Lung (tissue), 12 donors: ENCODE data around the gene MEF2D. TPM values are rescaled to one million over a fixed set of nuclear protein-coding genes. Genes with fewer than 3 reads are reported as not detected.

ENCODE experiments used
- ATAC-seq: fragments of 200-7000 bp; cut with Tn5 transposase; one replicate; pipeline ENCODE4 v1.9.1; 2020; ENCODE audit warnings: moderate number of reproducible peaks; ENCODE audit not compliant: insufficient read depth, low FRiP score
- DNase-seq, 3 donors: peaks; one replicate each; pipeline ENCODE4 v3.0.0-alpha.2; 2013 to 2017
- H3K27ac ChIP-seq, 2 donors: one replicate each; pipeline ENCODE4 v1.5.1; 2013; ENCODE audit warnings: mild to moderate bottlenecking in 2 of 2, moderate library complexity in 2 of 2, control low read depth in 1 of 2, inconsistent platforms in 1 of 2, low read depth in 1 of 2, low read length in 1 of 2
- H3K27me3 ChIP-seq, 3 donors: one replicate each; pipeline ENCODE4 v1.5.1; 2013; ENCODE audit warnings: low read length in 2 of 3; ENCODE audit not compliant: control insufficient read depth in 3 of 3, insufficient read depth in 3 of 3
- H3K36me3 ChIP-seq, 4 donors: one replicate each; pipeline ENCODE4 v1.5.1; 2013; ENCODE audit warnings: low read length in 4 of 4, mild to moderate bottlenecking in 1 of 4, moderate library complexity in 1 of 4; ENCODE audit not compliant: control insufficient read depth in 4 of 4, insufficient read depth in 4 of 4
- H3K4me1 ChIP-seq, 5 donors: one replicate each; pipeline ENCODE4 v1.5.1; 2013; ENCODE audit warnings: low read length in 5 of 5, mild to moderate bottlenecking in 2 of 5, moderate library complexity in 1 of 5; ENCODE audit not compliant: control insufficient read depth in 5 of 5, insufficient read depth in 5 of 5
- H3K4me3 ChIP-seq: one replicate; pipeline ENCODE4 v1.5.1; 2013; ENCODE audit warnings: mild to moderate bottlenecking, control low read depth, moderate library complexity
- H3K9ac ChIP-seq, 2 donors: one replicate each; pipeline ENCODE4 v1.5.1; 2013; ENCODE audit warnings: low read length in 2 of 2, control low read depth in 1 of 2; ENCODE audit not compliant: insufficient read depth in 1 of 2
- H3K9me3 ChIP-seq, 4 donors: one replicate each; pipeline ENCODE4 v1.5.1; 2013; ENCODE audit warnings: low read length in 3 of 4, mild to moderate bottlenecking in 1 of 4, moderate library complexity in 1 of 4; ENCODE audit not compliant: control insufficient read depth in 4 of 4, insufficient read depth in 3 of 4
- CTCF ChIP-seq: IDR thresholded peaks from 2 replicates; pipeline ENCODE4 v1.5.1; 2012; ENCODE audit warnings: mild to moderate bottlenecking; ENCODE audit errors: control extremely low read depth, extremely low read depth
- WGBS, 2 donors: extraction: QIAGEN DNeasy Blood & Tissue Kit; methylation state at CpG; one replicate each; pipeline ENCODE4 v1.1.7; 2013; 5-methylcytosine and 5-hydroxymethylcytosine counted together
- polyA plus RNA-seq, 2 donors: library from polyadenylated mRNA; stranded (reverse); fragments of 200-250 nt; gene quantifications; one replicate each; pipeline ENCODE4 v1.2.1, GENCODE V29; 2013
- total RNA-seq, 2 donors: library from RNA; depleted of rRNA in 1 of 2; stranded (reverse); fragments of >200 nt in 1 of 2; gene quantifications; one replicate each; pipeline ENCODE4 v1.2.1, GENCODE V29; 2014 to 2021
- donor health status: control.
- donor health status: control.
- donor health status: Bipolar disorder and iron deficiency.
- donor health status: healthy.
- donor health status: DM: yes; HTN: yes; CAD: no.

MEF2D gene
- total and polyA plus RNA-seq, 4 donors: 23.0 to 52.5 (median 23.1) TPM

DNA sequence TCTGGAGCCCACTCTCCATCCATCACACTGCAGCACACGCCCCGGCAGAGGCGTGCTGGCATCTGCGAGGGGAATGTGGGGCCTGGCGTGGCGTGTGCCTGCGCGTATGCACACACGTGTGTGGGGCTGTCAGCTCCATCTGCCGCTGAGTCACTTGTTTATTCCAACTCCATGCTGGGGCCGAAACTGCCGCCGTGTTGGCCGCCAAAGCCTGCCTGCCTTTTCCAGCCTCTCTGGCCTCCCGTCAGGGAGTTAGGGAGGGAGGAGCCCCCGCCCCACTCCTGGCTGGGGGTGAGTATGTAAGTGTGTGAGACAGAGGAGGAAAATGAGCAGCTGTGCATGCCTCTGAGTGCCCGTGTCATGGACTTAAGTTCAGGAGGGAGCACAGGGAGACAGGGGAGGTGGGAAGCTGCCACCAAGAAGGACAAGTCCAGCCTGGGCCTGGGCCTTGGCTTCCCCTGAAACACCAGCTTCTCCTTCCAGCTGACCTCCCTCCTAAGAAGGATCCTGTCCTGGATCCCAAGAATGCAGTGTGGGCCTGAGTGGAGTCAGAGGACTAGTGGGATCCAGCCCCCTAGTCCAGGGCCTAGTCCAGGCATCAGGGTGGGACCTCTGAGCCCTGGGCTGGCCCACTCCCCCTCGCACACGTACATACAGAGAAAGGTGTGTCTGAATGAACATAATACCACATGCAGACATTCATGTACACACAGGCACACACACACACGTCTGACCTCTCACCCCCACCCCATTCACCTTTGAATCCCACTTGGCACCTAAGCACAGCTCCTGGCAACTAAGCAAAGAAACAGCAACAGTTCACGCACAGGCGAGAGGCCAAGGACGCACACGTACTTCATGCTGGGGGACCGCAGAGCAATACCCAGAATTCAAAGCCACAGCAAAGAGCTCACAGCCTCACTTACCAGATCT is 24.7 kb downstream of the MEF2D start:
- no peak for TF ChIP-seq CTCF
- DNase-seq (peak in 1 of 3 donors; percentile 56), ATAC-seq (peak; percentile 19)
- peak overlapping the region in 1 of 2 donors; percentile 25 for H3K9ac ChIP-seq
- peak overlapping the region; percentile 15 to 79 for H3K27ac ChIP-seq
- WGBS, 2 donors: 77 to 86% methylated on average over 25 of the region's 25 CpGs
- H3K27me3 ChIP-seq: no peaks in the 10 kb centered on the region
- H3K4me1 ChIP-seq: peaks cover 0 to 10% (median 0%) of the 10 kb centered on the region in 5 donors
- peaks cover 17 to 76% (median 59%) of the 10 kb centered on the region in 4 donors for H3K36me3 ChIP-seq
- H3K9me3 ChIP-seq: no peaks in the 10 kb centered on the region
- no peak overlapping the region for H3K4me3 ChIP-seq

- H3K4me3 ChIP-seq: no peak overlapping the region
- 91 to 95% methylated on average over 7 of the region's 7 CpGs for WGBS, 2 donors
- H3K9ac ChIP-seq: no peak overlapping the region
These were observed 25.6 kb downstream of the MEF2D start for GRCh38 chr1:156474966-156475365.

GRCh38 chr1:156471496-156472490 is 28.8 kb downstream of the MEF2D start:
- peak overlapping the region; percentile 46 to 57 for H3K27ac ChIP-seq
- H3K36me3 ChIP-seq: peaks cover 32 to 64% (median 38%) of the 10 kb centered on the region in 4 donors
- no peaks in the 10 kb centered on the region for H3K9me3 ChIP-seq
- DNase-seq: no peak
- TF ChIP-seq CTCF: no peak
- H3K4me1 ChIP-seq: peaks cover 0 to 7% (median 0%) of the 10 kb centered on the region in 5 donors
- 66 to 86% methylated on average over 9 of the region's 9 CpGs for WGBS, 2 donors
- peak; percentile 63 for ATAC-seq
- H3K9ac ChIP-seq: no peak overlapping the region
- no peaks in the 10 kb centered on the region for H3K27me3 ChIP-seq
- no peak overlapping the region for H3K4me3 ChIP-seq

More at GRCh38 chr1:156474966-156475365, 25.6 kb downstream of the MEF2D start:
- no peak for TF ChIP-seq CTCF
- peaks cover 17 to 71% (median 57%) of the 10 kb centered on the region in 4 donors for H3K36me3 ChIP-seq
- DNase-seq (no peak), ATAC-seq (no peak)
- H3K9me3 ChIP-seq: no peaks in the 10 kb centered on the region
- no peaks in the 10 kb centered on the region for H3K27me3 ChIP-seq
- H3K4me1 ChIP-seq: peaks cover 0 to 10% (median 0%) of the 10 kb centered on the region in 5 donors
- peak overlapping the region in 1 of 2 donors; percentile 7 for H3K27ac ChIP-seq
